H54 (cell line): ENCODE measurements around the gene DHX35.
A peak's percentile ranks its signal among the peaks of the same experiment; 100 is the strongest.

Source experiments
- DNase-seq: peaks from one replicate; pipeline ENCODE4 v3.0.0; 2011; ENCODE audit warnings: low spot score, mixed read lengths; ENCODE audit not compliant: insufficient read length
- FAIRE-seq: peaks from 3 replicates; lab custom pipeline; 2011; peaks lifted over from hg19 to GRCh38; lab: Jason Lieb, UNC
- POLR2A ChIP-seq: IDR thresholded peaks from 2 replicates; pipeline ENCODE4 v1.6.1; 2011; ENCODE audit warnings: low read depth, mild to moderate bottlenecking, low read length

The DHX35 gene

GRCh38 chr20:39057911-39058310 lies 95.8 kb downstream of the DHX35 start:
- DNase-seq (no peak), FAIRE-seq (no peak)
- no peak for TF ChIP-seq POLR2A

- TF ChIP-seq POLR2A, result no peak
- FAIRE-seq, result no peak
- no peak for DNase-seq
Observed at GRCh38 chr20:39059036-39059435, 96.9 kb downstream of the DHX35 start.

GRCh38 chr20:39066471-39067242 lies 104.5 kb downstream of the DHX35 start:
- DNase-seq (no peak), FAIRE-seq (no peak)

GRCh38 chr20:39067526-39068216 lies 105.5 kb downstream of the DHX35 start:
- FAIRE-seq (no peak), DNase-seq (no peak)
- TF ChIP-seq POLR2A, result no peak

More at GRCh38 chr20:39066471-39067242, 104.5 kb downstream of the DHX35 start:
- TF ChIP-seq POLR2A, result no peak

- DNase-seq, result no peak
- TF ChIP-seq POLR2A, result no peak
- no peak for FAIRE-seq
Observed at GRCh38 chr20:39069976-39070375, 107.8 kb downstream of the DHX35 start.

- peak; percentile 78 for DNase-seq
- no peak for TF ChIP-seq POLR2A
- FAIRE-seq, result no peak
Observed at GRCh38 chr20:39070484-39071231, 108.5 kb downstream of the DHX35 start.

- no peak for TF ChIP-seq POLR2A
- DNase-seq (no peak), FAIRE-seq (no peak)
Observed at GRCh38 chr20:39072132-39072531, 110.0 kb downstream of the DHX35 start.

- DNase-seq, result no peak
- TF ChIP-seq POLR2A, result no peak
- no peak for FAIRE-seq
Observed at GRCh38 chr20:39072653-39073052, 110.5 kb downstream of the DHX35 start.

- no peak for FAIRE-seq
- TF ChIP-seq POLR2A, result no peak
- DNase-seq, result no peak
Observed at GRCh38 chr20:39075731-39076130, 113.6 kb downstream of the DHX35 start.

GRCh38 chr20:39076958-39077357 lies 114.8 kb downstream of the DHX35 start:
- no peak for FAIRE-seq
- DNase-seq, result no peak
- no peak for TF ChIP-seq POLR2A

- no peak for TF ChIP-seq POLR2A
- FAIRE-seq, result no peak
- DNase-seq, result no peak
Observed at GRCh38 chr20:39080326-39080725, 118.2 kb downstream of the DHX35 start.

GRCh38 chr20:39081255-39081654 lies 119.1 kb downstream of the DHX35 start:
- no peak for TF ChIP-seq POLR2A
- DNase-seq (peak; percentile 65), FAIRE-seq (no peak)

- TF ChIP-seq POLR2A, result no peak
- DNase-seq (no peak), FAIRE-seq (no peak)
Observed at GRCh38 chr20:39082622-39083398, 120.7 kb downstream of the DHX35 start.
